Activated naive CD4-positive, alpha-beta T cell treated with anti-CD3 and anti-CD28 coated beads for 36 hours (primary cell): ENCODE data around the gene RABGGTA. TPM values are rescaled to one million over a fixed set of nuclear protein-coding genes. Genes with fewer than 3 reads are reported as not detected.

Source experiments
- CTCF ChIA-PET: fragments of 350-600 bp; sonication (Branson Sonifier 250); formaldehyde crosslinking; loops from one replicate; lab custom pipeline; 2021; ENCODE audit warnings: antibody characterized with exemption; lab: Charles Lee
- DNase-seq: peaks from one replicate; pipeline ENCODE4 v3.0.0-alpha.2; 2020
- H3K27ac Mint-ChIP-seq: one replicate; pipeline ENCODE4 v1.8.0; 2021; ENCODE audit warnings: mild to moderate bottlenecking, mixed read lengths
- H3K27me3 Mint-ChIP-seq: one replicate; pipeline ENCODE4 v1.8.0; 2021; ENCODE audit warnings: low read depth, mixed read lengths
- H3K36me3 Mint-ChIP-seq: one replicate; pipeline ENCODE4 v1.8.0; 2021; ENCODE audit warnings: low read depth, mixed read lengths
- H3K4me1 Mint-ChIP-seq: one replicate; pipeline ENCODE4 v1.8.0; 2021; ENCODE audit warnings: low read depth, mixed read lengths
- H3K4me3 Mint-ChIP-seq: one replicate; pipeline ENCODE4 v1.8.0; 2021; ENCODE audit warnings: mild to moderate bottlenecking, moderate library complexity, mixed read lengths
- H3K9me3 Mint-ChIP-seq: one replicate; pipeline ENCODE4 v1.8.0; 2021; ENCODE audit warnings: mixed read lengths
- intact Hi-C: fragments of 100-400 bp; cut with micrococcal nuclease; formaldehyde crosslinking; loops from one replicate; pipeline ENCODE4 v1.15.1; 2023
- total RNA-seq, 2 experiments: library from RNA; stranded (reverse); gene quantifications; one replicate each; pipeline ENCODE4 v1.2.3, GENCODE V29; 2021

RABGGTA gene
- total RNA-seq, 2 experiments from 2014 or later, result 74.9 to 76.2 TPM

DNA sequence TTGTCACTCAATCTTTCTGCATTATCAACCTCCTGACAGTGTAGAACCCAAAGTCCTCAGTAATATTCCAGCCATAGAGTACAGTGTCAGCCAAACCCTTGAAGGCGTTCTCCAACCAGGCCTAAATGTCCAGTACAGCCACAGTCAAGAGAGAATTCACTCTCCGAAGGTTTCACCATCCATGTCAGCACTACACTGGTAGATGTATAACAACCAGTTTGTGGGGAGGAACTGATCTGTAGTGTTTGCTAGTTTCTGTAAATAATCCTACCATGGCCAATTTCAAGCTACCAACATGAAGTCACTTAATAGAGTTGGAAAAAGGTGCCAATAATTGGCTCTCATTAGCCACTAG is 55.1 kb downstream of the RABGGTA start:
- CTCF ChIA-PET, result interaction anchor here (0.6 to 6.8 kb wide), 20 partner anchors 9 to 389 kb away, joined by 3 to 64 read pairs (median 4); partner anchors contain the start of genes CIDEB, DHRS1, LTB4R and LTB4R2
- DNase-seq, result no peak
- H3K27me3 Mint-ChIP-seq, result no peaks in the 10 kb centered on the region
- peak overlapping the region; percentile 86 for H3K4me3 Mint-ChIP-seq
- H3K9me3 Mint-ChIP-seq, result no peaks in the 10 kb centered on the region
- peaks cover 41% of the 10 kb centered on the region for H3K4me1 Mint-ChIP-seq
- intact Hi-C loops, result loop anchor here (1.0 to 10.0 kb wide), 7 partner anchors 26 to 458 kb away; partner anchors contain the start of genes IRF9, RABGGTA and TINF2
- peaks cover 13% of the 10 kb centered on the region for H3K36me3 Mint-ChIP-seq
- peak overlapping the region; percentile 96 for H3K27ac Mint-ChIP-seq

Other genes with a start within 250 kb of the RABGGTA start
- gene CARMIL3, start 219.6 kb downstream of the RABGGTA start, total RNA-seq, result under 1 TPM; 0.48 to 0.99 TPM
- gene CPNE6, start 200.0 kb downstream of the RABGGTA start, total RNA-seq, result not detected
- 100 to 1,000 TPM; 117 TPM for gene PCK2, start 177.3 kb downstream of the RABGGTA start, total RNA-seq
- gene DCAF11, start 156.8 kb downstream of the RABGGTA start, total RNA-seq, result 10 to 100 TPM; 79.4 to 84.0 TPM
- 1 to 10 TPM; 1.7 to 1.9 TPM for gene NRL, start 156.6 kb downstream of the RABGGTA start, total RNA-seq
- under 1 TPM; 0.19 to 0.30 TPM for gene FITM1, start 140.9 kb downstream of the RABGGTA start, total RNA-seq
- gene PSME1, start 135.4 kb downstream of the RABGGTA start, total RNA-seq, result 100 to 1,000 TPM; 406 to 416 TPM
- gene EMC9, start 130.0 kb downstream of the RABGGTA start, total RNA-seq, result 10 to 100 TPM; 38.4 to 38.9 TPM
- gene PSME2, start 125.0 kb downstream of the RABGGTA start, total RNA-seq, result 100 to 1,000 TPM; 392 to 404 TPM
- gene RNF31, start 124.1 kb downstream of the RABGGTA start, total RNA-seq, result 10 to 100 TPM; 51.1 to 53.8 TPM
- 100 to 1,000 TPM; 202 to 212 TPM for gene IRF9, start 110.3 kb downstream of the RABGGTA start, total RNA-seq
- gene REC8, start 99.5 kb downstream of the RABGGTA start, total RNA-seq, result 10 to 100 TPM; 19.3 to 22.3 TPM
- 10 to 100 TPM; 64.2 to 74.5 TPM for gene IPO4, start 82.8 kb downstream of the RABGGTA start, total RNA-seq
- 10 to 100 TPM; 14.7 to 15.1 TPM for gene TM9SF1, start 76.2 kb downstream of the RABGGTA start, total RNA-seq
- gene TSSK4, start 65.9 kb downstream of the RABGGTA start, total RNA-seq, result not detected
- 10 to 100 TPM; 65.2 to 66.5 TPM for gene CHMP4A, start 58.1 kb downstream of the RABGGTA start, total RNA-seq
- gene MDP1, start 55.5 kb downstream of the RABGGTA start, total RNA-seq, result 10 to 100 TPM; 10.2 to 13.6 TPM
- gene NEDD8, start 39.2 kb downstream of the RABGGTA start, total RNA-seq, result 100 to 1,000 TPM; 172 to 196 TPM
- gene GMPR2, start 38.7 kb downstream of the RABGGTA start, total RNA-seq, result 10 to 100 TPM; 60.5 to 63.7 TPM
- gene TINF2, start 29.0 kb downstream of the RABGGTA start, total RNA-seq, result 100 to 1,000 TPM; 117 to 128 TPM
- gene TGM1, start 8.4 kb downstream of the RABGGTA start, total RNA-seq, result 10 to 100 TPM; 13.5 to 13.8 TPM
- 10 to 100 TPM; 11.8 to 13.8 TPM for gene DHRS1, start 28.2 kb upstream of the RABGGTA start, total RNA-seq
- 10 to 100 TPM; 24.8 to 26.4 TPM for gene NOP9, start 28.3 kb upstream of the RABGGTA start, total RNA-seq
- 10 to 100 TPM; 10.9 to 15.1 TPM for gene CIDEB, start 36.4 kb upstream of the RABGGTA start, total RNA-seq
- 10 to 100 TPM; 12.2 to 12.8 TPM for gene LTB4R2, start 38.5 kb upstream of the RABGGTA start, total RNA-seq
- gene LTB4R, start 39.9 kb upstream of the RABGGTA start, total RNA-seq, result 10 to 100 TPM; 10.6 to 11.4 TPM
- 1 to 10 TPM; 1.6 to 2.4 TPM for gene ADCY4, start 63.5 kb upstream of the RABGGTA start, total RNA-seq
- gene RIPK3, start 68.4 kb upstream of the RABGGTA start, total RNA-seq, result 1 to 10 TPM; 5.9 to 7.6 TPM
- under 1 TPM in 1 of 2 experiments, not detected in 1; 0.15 TPM for gene NFATC4, start 96.6 kb upstream of the RABGGTA start, total RNA-seq
- gene NYNRIN, start 127.4 kb upstream of the RABGGTA start, total RNA-seq, result under 1 TPM in 1 of 2 experiments, not detected in 1; 0.02 TPM
- 1 to 10 TPM; 7.7 to 8.6 TPM for gene CBLN3, start 158.1 kb upstream of the RABGGTA start, total RNA-seq
- 10 to 100 TPM; 59.8 to 62.5 TPM for gene KHNYN, start 158.4 kb upstream of the RABGGTA start, total RNA-seq
- gene SDR39U1, start 171.2 kb upstream of the RABGGTA start, total RNA-seq, result 10 to 100 TPM; 70.5 to 72.4 TPM
- gene CMA1, start 236.7 kb upstream of the RABGGTA start, total RNA-seq, result 1 to 10 TPM; 1.2 to 2.1 TPM